WI38 (cell line): ENCODE data around the gene NPR3.

ENCODE experiments used
- H3K4me3 ChIP-seq: 2 replicates; pipeline ENCODE4 v1.5.1; 2011; ENCODE audit warnings: low read depth, mild to moderate bottlenecking, control low read depth, low read length
- CTCF ChIP-seq: IDR thresholded peaks from 2 replicates; pipeline ENCODE4 v1.5.1; 2012; ENCODE audit warnings: low read depth, mild to moderate bottlenecking, control low read depth, low read length

NPR3 gene

GRCh38 chr5:32735512-32735911 is 24.4 kb downstream of the NPR3 start:
- H3K4me3 ChIP-seq: no peak overlapping the region
- no peak for TF ChIP-seq CTCF

GRCh38 chr5:32736842-32737241 is 25.7 kb downstream of the NPR3 start:
- no peak overlapping the region for H3K4me3 ChIP-seq
- TF ChIP-seq CTCF: no peak

GRCh38 chr5:32740651-32741050 is 29.5 kb downstream of the NPR3 start:
- no peak for TF ChIP-seq CTCF

GRCh38 chr5:32745317-32745716 is 34.2 kb downstream of the NPR3 start:
- H3K4me3 ChIP-seq: no peak overlapping the region
- no peak for TF ChIP-seq CTCF

More at GRCh38 chr5:32740651-32741050, 29.5 kb downstream of the NPR3 start:
- H3K4me3 ChIP-seq: no peak overlapping the region

GRCh38 chr5:32752411-32752810 is 41.3 kb downstream of the NPR3 start:
- H3K4me3 ChIP-seq: no peak overlapping the region
- no peak for TF ChIP-seq CTCF

GRCh38 chr5:32753051-32753450 is 41.9 kb downstream of the NPR3 start:
- no peak for TF ChIP-seq CTCF

GRCh38 chr5:32753765-32754164 is 42.6 kb downstream of the NPR3 start:
- no peak for TF ChIP-seq CTCF
- H3K4me3 ChIP-seq: no peak overlapping the region

More at GRCh38 chr5:32753051-32753450, 41.9 kb downstream of the NPR3 start:
- H3K4me3 ChIP-seq: no peak overlapping the region
